Suprapubic skin (tissue), 4 donors: ENCODE data around the gene MAPKAPK2. TPM values are rescaled to one million over a fixed set of nuclear protein-coding genes. Genes with fewer than 3 reads are reported as not detected.

ENCODE experiments used
- DNase-seq, 2 donors: peaks; one replicate each; pipeline ENCODE4 v3.0.0-alpha.2; 2019; ENCODE audit warnings: low spot score in 2 of 2
- H3K27ac ChIP-seq: fragments of 200-600 bp; sonication (generic); one replicate; pipeline ENCODE4 v1.5.1; 2019
- H3K27me3 ChIP-seq: fragments of 200-600 bp; sonication (generic); one replicate; pipeline ENCODE4 v1.5.1; 2019
- H3K36me3 ChIP-seq: fragments of 200-600 bp; sonication (generic); one replicate; pipeline ENCODE4 v1.5.1; 2019
- H3K4me1 ChIP-seq: fragments of 200-600 bp; sonication (generic); one replicate; pipeline ENCODE4 v1.5.1; 2019
- H3K4me3 ChIP-seq: fragments of 200-600 bp; sonication (generic); one replicate; pipeline ENCODE4 v1.5.1; 2019; ENCODE audit warnings: mild to moderate bottlenecking
- H3K9me3 ChIP-seq: fragments of 200-600 bp; sonication (generic); one replicate; pipeline ENCODE4 v1.5.1; 2019
- CTCF ChIP-seq, 2 donors: fragments of 200-600 bp in 1 of 2; fragments of 450-650 bp in 1 of 2; sonication (generic) in 1 of 2; IDR thresholded peaks; one replicate each; pipeline ENCODE4 v1.5.1; 2016 to 2019; ENCODE audit warnings: antibody characterized with exemption in 2 of 2, mild to moderate bottlenecking in 1 of 2, moderate library complexity in 1 of 2
- EP300 ChIP-seq: sonication (generic); formaldehyde crosslinking; IDR thresholded peaks from one replicate; pipeline ENCODE4 v1.6.1; 2017; ENCODE audit warnings: antibody characterized with exemption
- POLR2A ChIP-seq, 2 donors: fragments of 450-650 bp; IDR thresholded peaks; one replicate each; pipeline ENCODE4 v1.6.1; 2017; ENCODE audit warnings: antibody characterized with exemption in 2 of 2, mild to moderate bottlenecking in 2 of 2, moderate library complexity in 2 of 2
- POLR2AphosphoS5 ChIP-seq, 3 donors: sonication (generic); formaldehyde crosslinking; IDR thresholded peaks; one replicate each; pipeline ENCODE4 v1.6.1; 2017; ENCODE audit warnings: antibody characterized with exemption in 3 of 3
- WGBS: methylation state at CpG from one replicate; pipeline ENCODE4 v1.1.5; 2018; 5-methylcytosine and 5-hydroxymethylcytosine counted together
- total RNA-seq, 4 donors: library from RNA; depleted of rRNA; stranded (reverse); fragments of >200 nt; gene quantifications; one replicate each; pipeline ENCODE4 v1.1.0, GENCODE V29; 2016

Gene MAPKAPK2
- total RNA-seq, 4 donors from 2014 or later: 38.0 to 72.3 (median 62.4) TPM

GRCh38 chr1:206708058-206708457 is 23.4 kb downstream of the MAPKAPK2 start:
- no peak overlapping the region for H3K27ac ChIP-seq
- no peaks in the 10 kb centered on the region for H3K27me3 ChIP-seq
- TF ChIP-seq POLR2AphosphoS5 (IDR thresholded peaks at IDR 0.05) (no peak), POLR2A (IDR thresholded peaks at IDR 0.05) (no peak), EP300 (no peak), CTCF (IDR thresholded peaks at IDR 0.05) (no peak)
- WGBS: 61% methylated on average over 2 of the region's 2 CpGs
- no peak overlapping the region for H3K4me3 ChIP-seq
- no peak for DNase-seq
- no peaks in the 10 kb centered on the region for H3K36me3 ChIP-seq
- H3K4me1 ChIP-seq: peaks cover 58% of the 10 kb centered on the region
- H3K9me3 ChIP-seq: no peaks in the 10 kb centered on the region

GRCh38 chr1:206708882-206709281 is 24.2 kb downstream of the MAPKAPK2 start:
- Histone ChIP-seq H3K4me1 (peaks cover 62% of the 10 kb centered on the region), H3K36me3 (no peaks in the 10 kb centered on the region), H3K27me3 (no peaks in the 10 kb centered on the region), H3K9me3 (no peaks in the 10 kb centered on the region), H3K4me3 (no peak overlapping the region), H3K27ac (no peak overlapping the region)
- no peak for DNase-seq
- no peak for TF ChIP-seq POLR2A (IDR thresholded peaks at IDR 0.05)
- no peak for TF ChIP-seq CTCF (IDR thresholded peaks at IDR 0.05)
- no peak for TF ChIP-seq EP300
- no peak for TF ChIP-seq POLR2AphosphoS5 (IDR thresholded peaks at IDR 0.05)
- 77% methylated on average over 2 of the region's 2 CpGs for WGBS

GRCh38 chr1:206709322-206709721 is 24.6 kb downstream of the MAPKAPK2 start:
- no peak overlapping the region for H3K4me3 ChIP-seq
- WGBS: 88% methylated on average over 4 of the region's 4 CpGs
- peaks cover 64% of the 10 kb centered on the region for H3K4me1 ChIP-seq
- H3K9me3 ChIP-seq: no peaks in the 10 kb centered on the region
- H3K36me3 ChIP-seq: no peaks in the 10 kb centered on the region
- no peak overlapping the region for H3K27ac ChIP-seq
- H3K27me3 ChIP-seq: no peaks in the 10 kb centered on the region
- no peak for DNase-seq
- TF ChIP-seq CTCF (IDR thresholded peaks at IDR 0.05) (no peak), POLR2AphosphoS5 (IDR thresholded peaks at IDR 0.05) (no peak), EP300 (no peak), POLR2A (IDR thresholded peaks at IDR 0.05) (no peak)

GRCh38 chr1:206709772-206710459 is 25.2 kb downstream of the MAPKAPK2 start:
- DNase-seq: no peak
- Histone ChIP-seq H3K36me3 (no peaks in the 10 kb centered on the region), H3K9me3 (no peaks in the 10 kb centered on the region), H3K4me3 (no peak overlapping the region), H3K4me1 (peaks cover 64% of the 10 kb centered on the region), H3K27ac (no peak overlapping the region), H3K27me3 (no peaks in the 10 kb centered on the region)
- TF ChIP-seq EP300 (no peak), POLR2AphosphoS5 (IDR thresholded peaks at IDR 0.05) (no peak), POLR2A (IDR thresholded peaks at IDR 0.05) (no peak), CTCF (IDR thresholded peaks at IDR 0.05) (no peak)
- WGBS: 50% methylated on average over 5 of the region's 5 CpGs

- no peak for DNase-seq
- Histone ChIP-seq H3K27ac (no peak overlapping the region), H3K36me3 (no peaks in the 10 kb centered on the region), H3K4me1 (peaks cover 64% of the 10 kb centered on the region), H3K27me3 (no peaks in the 10 kb centered on the region), H3K4me3 (no peak overlapping the region), H3K9me3 (no peaks in the 10 kb centered on the region)
- no peak for TF ChIP-seq POLR2A (IDR thresholded peaks at IDR 0.05)
- TF ChIP-seq POLR2AphosphoS5 (IDR thresholded peaks at IDR 0.05): no peak
- TF ChIP-seq CTCF (IDR thresholded peaks at IDR 0.05): no peak
- TF ChIP-seq EP300: no peak
- 70% methylated on average over 3 of the region's 3 CpGs for WGBS
Measured at GRCh38 chr1:206710460-206710823, 25.7 kb downstream of the MAPKAPK2 start.
